ENCODE results near the gene SORBS1. TPM values are rescaled to one million over a fixed set of nuclear protein-coding genes. Genes with fewer than 3 reads are reported as not detected.

Gene SORBS1
- total and polyA plus RNA-seq, 8 donors, result 11.4 to 25.6 (median 16.8) TPM

DNA sequence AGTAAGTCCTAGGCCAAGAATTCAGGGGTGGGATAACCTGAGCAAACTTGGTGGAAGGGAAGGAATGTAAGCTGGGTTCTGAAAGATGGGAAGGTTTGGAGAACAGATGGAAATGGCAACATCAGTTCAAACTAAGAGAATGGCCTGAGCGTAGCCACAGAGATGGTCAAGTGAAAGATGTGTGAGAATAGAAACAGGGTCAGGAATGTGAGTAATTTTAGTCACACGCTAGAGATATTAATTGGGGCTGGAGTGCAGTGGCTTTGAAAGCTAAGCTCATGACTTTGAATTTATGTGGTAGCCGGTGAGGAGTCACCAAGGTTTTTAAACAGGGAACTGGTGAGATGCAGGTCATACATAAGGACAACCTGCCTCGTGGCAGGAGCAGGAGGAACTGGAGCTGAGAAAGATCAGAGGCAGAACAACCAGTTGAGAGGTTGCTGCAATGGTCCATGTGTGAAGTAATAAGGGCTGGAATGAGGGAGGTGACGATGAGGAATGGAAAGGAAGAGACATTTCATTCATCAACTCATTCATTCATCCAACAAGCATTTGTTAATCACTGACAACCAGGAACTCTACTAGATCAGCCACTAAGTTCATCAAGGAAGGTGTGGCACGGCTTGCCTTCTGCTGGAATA lies 12.9 kb upstream of the SORBS1 start:
- DNase-seq (no peak), FAIRE-seq (no peak), ATAC-seq (no peak)
- H3K4me1 ChIP-seq, result no peaks in the 10 kb centered on the region
- no peaks in the 10 kb centered on the region for H3K36me3 ChIP-seq
- no peak overlapping the region for H3K4me3 ChIP-seq
- H3K9me3 ChIP-seq, result no peaks in the 10 kb centered on the region
- H3K27me3 ChIP-seq, result no peaks in the 10 kb centered on the region
- H3K27ac ChIP-seq, result no peak overlapping the region
- WGBS, 2 donors, result 80 to 85% methylated on average over 6 of the region's 6 CpGs
- intact Hi-C loops (cut with DNase I), result no loop called here
- no peak for TF ChIP-seq CTCF (IDR thresholded peaks at IDR 0.05)

- no peak for ATAC-seq
- WGBS, 2 donors, result 78 to 84% methylated on average over 3 of the region's 3 CpGs
- no peak for DNase-seq
- H3K9me3 ChIP-seq, result no peaks in the 10 kb centered on the region
- no peak overlapping the region for H3K4me3 ChIP-seq
- TF ChIP-seq CTCF (IDR thresholded peaks at IDR 0.05), result no peak
- intact Hi-C loops (cut with DNase I), result no loop called here
- no peaks in the 10 kb centered on the region for H3K4me1 ChIP-seq
- H3K27me3 ChIP-seq, result no peaks in the 10 kb centered on the region
- H3K27ac ChIP-seq, result no peak overlapping the region
- no peak for FAIRE-seq
- H3K36me3 ChIP-seq, result no peaks in the 10 kb centered on the region
These were observed 12.4 kb upstream of the SORBS1 start for GRCh38 chr10:95573527-95573926.

GRCh38 chr10:95572131-95572820 lies 11.1 kb upstream of the SORBS1 start:
- ATAC-seq (no peak), DNase-seq (no peak), FAIRE-seq (no peak)
- 81 to 87% methylated on average over 7 of the region's 7 CpGs for WGBS, 2 donors
- Histone ChIP-seq H3K9me3 (no peaks in the 10 kb centered on the region), H3K27me3 (no peaks in the 10 kb centered on the region), H3K36me3 (no peaks in the 10 kb centered on the region), H3K4me3 (no peak overlapping the region), H3K4me1 (no peaks in the 10 kb centered on the region), H3K27ac (no peak overlapping the region)
- intact Hi-C loops (cut with DNase I), result no loop called here
- TF ChIP-seq CTCF (IDR thresholded peaks at IDR 0.05), result no peak

DNA sequence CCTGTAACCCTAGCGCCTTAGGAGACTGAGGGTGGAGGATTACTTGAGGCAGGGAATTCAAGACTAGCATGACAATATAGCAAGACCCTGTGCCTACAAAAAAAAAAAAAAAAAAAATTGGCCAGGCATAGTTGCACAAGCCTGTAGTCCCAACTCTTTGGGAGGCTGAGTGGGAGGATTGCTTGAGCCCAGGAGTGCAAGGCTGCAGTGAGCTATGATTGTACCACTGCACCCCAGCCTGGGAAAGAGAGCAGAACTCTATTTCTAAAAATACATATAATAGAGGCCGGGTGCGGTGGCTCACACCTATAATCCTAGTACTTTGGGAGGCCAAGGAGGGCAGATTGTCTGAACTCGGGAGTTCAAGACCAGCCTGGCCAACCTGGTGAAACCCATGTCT lies 10.2 kb upstream of the SORBS1 start:
- H3K4me1 ChIP-seq, result no peaks in the 10 kb centered on the region
- no peaks in the 10 kb centered on the region for H3K27me3 ChIP-seq
- DNase-seq (no peak), FAIRE-seq (no peak), ATAC-seq (no peak)
- 93 to 98% methylated on average over 4 of the region's 4 CpGs for WGBS, 2 donors
- intact Hi-C loops (cut with DNase I), result no loop called here
- no peak overlapping the region for H3K27ac ChIP-seq
- TF ChIP-seq CTCF (IDR thresholded peaks at IDR 0.05), result no peak
- no peak overlapping the region for H3K4me3 ChIP-seq
- no peaks in the 10 kb centered on the region for H3K36me3 ChIP-seq
- H3K9me3 ChIP-seq, result no peaks in the 10 kb centered on the region

- H3K4me1 ChIP-seq, result no peaks in the 10 kb centered on the region
- TF ChIP-seq CTCF (IDR thresholded peaks at IDR 0.05), result no peak
- DNase-seq (no peak), FAIRE-seq (no peak), ATAC-seq (no peak)
- H3K36me3 ChIP-seq, result no peaks in the 10 kb centered on the region
- no peak overlapping the region for H3K4me3 ChIP-seq
- intact Hi-C loops (cut with DNase I), result no loop called here
- H3K27me3 ChIP-seq, result no peaks in the 10 kb centered on the region
- no peak overlapping the region for H3K27ac ChIP-seq
- no peaks in the 10 kb centered on the region for H3K9me3 ChIP-seq
These were observed 8.2 kb upstream of the SORBS1 start for GRCh38 chr10:95569368-95569767.

Measured in pancreas (tissue), 10 donors.